NOMO-1 treated with dmso at 0.1 percent for 144 hours (cell line): ENCODE data around the gene PSME2.

Experiments used
- DNase-seq: peaks from one replicate; lab custom pipeline; 2025; ENCODE audit not compliant: unreplicated experiment; lab: John Stamatoyannopoulos, UW

The PSME2 gene

DNA sequence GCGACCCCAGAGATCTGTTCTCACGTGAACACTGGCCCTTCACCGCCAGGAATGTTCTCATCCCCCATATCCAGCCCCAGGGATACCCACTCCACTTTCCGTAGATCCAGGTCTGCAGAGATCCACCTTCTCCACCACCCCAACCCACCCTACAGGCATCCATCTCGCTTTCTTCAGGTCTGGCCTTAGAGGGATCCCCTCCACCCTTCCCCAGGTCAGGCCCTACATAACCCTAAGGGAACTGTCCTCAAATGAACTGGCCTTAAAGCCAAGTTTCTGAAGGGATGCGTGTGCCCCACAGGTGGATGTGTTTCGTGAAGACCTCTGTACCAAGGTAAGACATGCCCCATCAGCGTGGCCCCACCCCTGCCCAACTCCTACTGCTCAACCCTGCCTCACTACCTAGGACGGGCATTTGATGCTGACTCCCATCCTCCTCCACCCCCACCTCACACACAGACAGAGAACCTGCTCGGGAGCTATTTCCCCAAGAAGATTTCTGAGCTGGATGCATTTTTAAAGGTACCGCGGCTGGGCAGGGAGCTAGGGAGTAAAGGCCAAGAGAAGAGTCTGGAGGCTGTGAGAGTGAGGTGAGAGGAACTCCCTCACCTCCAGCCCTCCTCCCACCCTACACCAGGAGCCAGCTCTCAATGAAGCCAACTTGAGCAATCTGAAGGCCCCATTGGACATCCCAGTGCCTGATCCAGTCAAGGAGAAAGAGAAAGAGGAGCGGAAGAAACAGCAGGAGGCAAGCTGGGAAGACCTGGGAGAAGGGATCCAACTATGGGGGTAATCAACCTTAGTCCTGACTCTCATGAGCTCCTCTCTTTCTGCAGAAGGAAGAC, 9.5 kb downstream of the PSME2 start:
- no peak for DNase-seq

DNA sequence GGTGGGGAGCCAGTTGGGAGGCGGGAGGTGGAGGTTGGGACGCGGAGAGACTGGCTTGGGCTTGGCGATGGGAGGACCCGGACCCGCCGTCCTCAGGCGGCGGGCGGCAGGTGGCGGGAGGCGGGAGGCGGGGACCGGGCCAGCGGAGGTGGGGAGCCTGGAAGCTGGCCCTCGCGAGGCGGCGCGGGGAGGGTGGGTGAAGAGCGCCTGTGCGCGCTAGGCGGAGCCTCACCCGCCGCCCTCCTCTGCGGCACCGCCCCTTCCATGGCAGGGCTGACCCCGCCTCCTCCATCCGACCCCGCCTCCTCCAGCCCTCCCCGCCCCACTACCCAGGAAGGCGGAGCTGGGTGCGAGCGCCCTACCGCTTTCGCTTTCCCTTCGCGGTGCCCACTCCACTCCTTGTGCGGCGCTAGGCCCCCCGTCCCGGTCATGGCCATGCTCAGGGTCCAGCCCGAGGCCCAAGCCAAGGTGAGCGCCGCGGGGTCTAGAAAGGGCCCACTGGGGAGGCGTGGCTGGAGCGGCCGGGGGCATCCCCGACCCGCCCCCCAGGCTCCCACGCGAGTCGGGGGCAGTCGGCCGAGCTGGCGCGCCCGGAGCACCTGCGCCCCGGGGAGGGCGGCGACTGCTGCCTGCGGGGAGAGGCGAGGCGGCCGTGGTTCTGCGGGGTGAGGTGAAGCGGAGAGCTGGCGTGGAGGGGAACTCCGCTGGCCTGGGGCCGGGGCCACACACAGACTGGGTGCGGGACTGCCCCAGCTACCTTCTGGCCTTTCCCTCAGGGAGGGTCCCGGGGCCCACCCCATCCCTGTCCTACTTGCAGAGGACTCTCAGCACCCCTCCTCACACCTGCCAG, 10.4 kb downstream of the PSME2 start, which contains the start of gene PSME1:
TSS of gene PSME1 (plus strand) at position 361 of the 850 bp plus-strand sequence. CDS start at position 430, 69 bp downstream.
- peak; percentile 85 for DNase-seq

DNA sequence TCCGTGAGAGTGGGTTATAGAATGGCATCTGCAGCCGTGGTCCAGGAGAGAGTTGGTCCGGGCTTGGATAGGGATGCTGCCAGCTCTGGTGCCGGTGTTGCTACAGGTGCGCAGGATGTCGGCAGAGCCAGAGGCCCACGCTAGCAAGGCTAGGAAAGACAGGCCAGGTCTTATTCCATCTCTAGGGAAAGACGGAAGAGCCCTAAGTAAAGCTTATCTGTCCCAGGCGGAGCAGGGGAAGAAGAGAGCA, 10.9 kb downstream of the PSME2 start:
- DNase-seq: no peak

DNA sequence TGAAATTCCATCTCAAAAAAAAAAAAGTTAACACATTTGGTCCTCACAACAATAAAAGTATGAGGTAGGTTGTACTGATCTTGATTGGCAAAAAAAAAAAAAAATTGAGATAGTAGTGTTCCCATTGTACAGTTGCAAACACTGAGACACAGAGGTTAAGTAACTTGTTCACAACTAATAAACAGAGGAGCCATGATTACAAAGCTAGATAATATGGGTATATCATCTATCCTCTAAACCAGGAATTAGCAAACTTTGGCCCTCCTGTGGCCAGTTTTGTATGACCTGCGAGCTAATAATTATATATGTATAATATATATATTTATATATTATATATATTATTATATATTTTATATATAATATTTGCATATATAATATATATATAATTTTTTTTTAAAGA, 12.7 kb downstream of the PSME2 start:
- no peak for DNase-seq

DNA sequence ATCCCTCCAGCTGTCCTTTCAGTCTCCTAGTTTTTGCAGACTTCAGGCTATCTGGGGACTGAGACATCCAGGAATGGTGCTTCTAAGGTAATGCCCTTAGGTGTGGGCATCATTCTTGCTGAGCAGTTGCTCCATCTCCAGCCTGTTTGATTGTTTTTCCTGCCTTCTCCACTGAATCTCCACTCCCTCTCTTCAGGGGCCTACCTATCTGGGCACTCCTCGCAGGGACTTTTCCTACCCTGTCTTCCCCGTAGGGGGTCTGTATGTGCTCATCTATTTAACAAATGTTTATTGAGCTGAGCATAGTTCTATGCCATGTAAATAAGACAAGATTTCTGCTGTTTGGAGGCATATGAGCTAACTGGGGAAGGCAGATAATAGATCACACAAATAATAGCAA, 13.4 kb downstream of the PSME2 start:
- no peak for DNase-seq

DNA sequence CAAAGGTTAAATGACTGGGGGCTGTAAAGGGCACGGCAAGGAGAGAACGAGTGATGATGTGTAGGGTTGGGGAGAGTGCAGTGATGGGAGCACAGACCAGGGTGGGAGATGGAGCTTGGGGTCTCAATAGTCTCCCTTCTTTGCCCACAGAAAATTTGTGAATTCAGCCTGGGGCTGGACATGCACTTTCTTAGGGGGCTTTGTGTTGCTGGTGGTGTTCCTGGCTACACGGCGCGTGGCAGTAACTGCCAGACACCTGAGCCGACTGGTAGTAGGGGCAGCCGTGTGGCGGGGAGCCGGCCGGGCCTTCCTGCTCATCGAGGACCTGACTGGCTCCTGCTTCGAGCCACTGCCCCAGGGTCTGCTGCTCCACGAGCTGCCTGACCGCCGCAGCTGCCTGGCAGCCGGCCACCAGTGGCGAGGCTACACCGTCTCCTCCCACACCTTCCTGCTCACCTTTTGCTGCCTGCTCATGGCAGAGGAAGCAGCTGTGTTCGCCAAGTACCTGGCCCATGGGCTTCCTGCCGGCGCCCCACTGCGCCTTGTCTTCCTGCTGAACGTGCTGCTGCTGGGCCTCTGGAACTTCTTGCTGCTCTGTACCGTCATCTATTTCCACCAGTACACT, 14.2 kb downstream of the PSME2 start:
- no peak for DNase-seq

DNA sequence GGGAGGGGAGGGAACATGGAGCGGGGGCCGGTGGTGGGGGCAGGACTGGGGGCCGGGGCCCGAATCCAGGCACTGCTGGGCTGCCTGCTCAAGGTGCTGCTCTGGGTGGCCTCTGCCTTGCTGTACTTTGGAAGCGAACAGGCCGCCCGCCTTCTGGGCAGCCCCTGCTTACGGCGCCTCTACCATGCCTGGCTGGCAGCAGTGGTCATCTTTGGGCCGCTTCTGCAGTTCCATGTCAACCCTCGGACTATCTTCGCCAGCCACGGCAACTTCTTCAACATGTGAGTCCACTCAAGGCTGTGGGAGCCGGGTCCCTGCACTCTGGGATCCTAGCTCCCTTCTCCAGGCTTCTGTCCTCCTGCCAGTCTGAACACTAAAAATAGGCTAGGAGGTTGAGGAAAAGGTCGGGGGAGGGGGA, 14.9 kb downstream of the PSME2 start:
- no peak for DNase-seq

DNA sequence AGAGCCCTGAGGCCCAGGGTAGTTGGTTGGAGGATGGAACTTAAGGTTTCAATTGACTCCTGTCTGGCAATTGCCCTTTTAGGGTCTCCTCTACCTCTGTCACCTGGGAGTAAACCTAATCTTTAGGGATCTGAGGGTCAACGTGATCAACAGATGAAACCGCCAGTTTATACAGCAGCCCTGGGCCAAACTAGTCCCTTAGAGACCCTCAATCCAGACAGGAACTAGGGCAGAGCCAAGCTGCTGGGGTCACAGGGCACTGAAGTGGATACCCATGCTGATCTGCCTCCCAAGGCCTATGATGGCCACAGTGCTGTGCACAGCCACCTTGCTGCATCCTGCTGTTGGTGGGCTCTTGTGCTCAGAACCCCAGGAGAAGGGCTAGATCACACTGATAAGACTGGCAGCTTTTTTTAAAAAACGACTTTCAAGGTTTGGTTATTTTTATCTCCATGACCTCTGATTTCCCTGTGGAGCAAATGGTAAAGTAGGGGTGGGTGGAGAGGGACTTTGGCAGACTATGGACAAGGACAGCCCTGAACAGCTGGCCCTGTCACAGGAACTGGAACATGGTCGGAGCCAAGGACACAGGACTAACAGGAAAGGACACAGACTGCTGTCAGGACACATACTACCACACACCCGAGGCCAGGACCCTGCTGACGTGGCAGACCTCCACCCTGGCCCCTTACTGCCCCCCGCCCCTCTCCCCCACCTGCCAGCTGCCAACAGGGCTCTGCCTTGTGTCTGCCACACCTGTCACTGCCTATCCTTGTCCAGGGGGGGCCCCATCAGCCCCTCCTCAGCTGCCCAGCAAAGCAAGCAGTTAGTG, 15.5 kb downstream of the PSME2 start:
- DNase-seq: no peak

DNA sequence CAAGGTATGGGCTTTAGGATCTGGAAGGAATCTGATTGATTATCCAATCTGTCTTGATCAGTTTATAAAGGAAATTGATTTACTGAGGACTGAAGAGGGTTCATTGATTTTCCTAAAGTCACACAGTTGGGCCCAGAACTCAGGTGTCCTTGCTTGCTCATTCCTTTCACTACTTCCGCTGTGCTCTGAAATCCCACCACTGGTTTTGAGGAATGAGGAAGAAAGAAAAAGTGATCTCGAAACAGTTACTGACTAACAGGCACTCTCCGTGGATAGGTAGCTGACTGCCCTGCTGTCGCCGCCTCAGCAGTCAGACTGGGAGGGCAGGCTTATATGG, 16.1 kb downstream of the PSME2 start, which contains the start of gene FITM1:
TSS of gene FITM1 (plus strand) at position 280 of the 337 bp plus-strand sequence. CDS start 905 bp downstream, outside the sequence.
- peak; percentile 19 for DNase-seq

DNA sequence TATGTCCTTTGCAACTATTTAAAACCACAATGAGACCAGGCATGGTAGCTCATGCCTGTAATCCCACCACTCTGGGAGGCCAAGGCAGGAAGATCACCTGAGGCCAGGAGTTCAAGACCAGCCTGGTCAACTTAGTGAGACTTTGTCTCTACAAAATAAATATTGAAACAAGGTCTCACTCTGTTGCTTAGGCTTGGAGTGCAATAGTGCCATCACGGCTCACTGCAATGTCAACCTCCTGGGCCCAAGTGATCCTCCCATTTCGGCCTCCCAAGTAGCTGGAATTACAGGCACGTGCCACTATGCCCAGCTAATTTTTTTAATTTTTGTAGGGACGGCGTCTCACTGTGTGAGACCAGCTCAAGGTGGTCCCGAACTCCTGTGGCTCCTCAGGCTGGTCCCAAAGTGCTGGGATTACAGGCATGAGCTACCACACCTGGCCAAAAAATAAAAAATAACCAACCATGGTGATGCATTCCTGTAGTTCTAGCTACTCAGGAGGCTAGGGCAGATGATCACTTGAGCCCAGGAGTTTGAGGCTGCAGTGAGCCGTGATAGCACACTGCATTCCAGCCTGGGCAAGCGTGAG, 16.9 kb downstream of the PSME2 start:
- no peak for DNase-seq

DNA sequence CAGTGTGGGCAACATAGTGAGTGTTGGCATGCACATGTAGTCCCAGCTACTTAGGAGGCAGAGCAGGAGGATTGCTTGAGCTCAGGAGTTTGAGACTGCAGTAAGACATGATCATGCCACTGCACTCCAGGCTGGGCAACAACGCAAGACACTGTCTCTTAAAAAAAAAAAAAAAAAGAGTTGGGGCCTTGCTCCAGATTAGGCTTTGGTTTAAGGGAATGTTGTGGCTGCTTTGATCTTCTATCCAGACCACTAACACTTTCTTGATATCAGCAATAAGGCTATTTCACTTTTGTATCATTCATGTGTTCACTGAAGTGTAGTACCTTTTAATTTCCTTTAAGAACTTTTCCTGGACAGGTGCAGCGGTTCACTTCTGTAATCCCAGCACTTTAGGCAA, 18.7 kb downstream of the PSME2 start:
- DNase-seq: no peak

DNA sequence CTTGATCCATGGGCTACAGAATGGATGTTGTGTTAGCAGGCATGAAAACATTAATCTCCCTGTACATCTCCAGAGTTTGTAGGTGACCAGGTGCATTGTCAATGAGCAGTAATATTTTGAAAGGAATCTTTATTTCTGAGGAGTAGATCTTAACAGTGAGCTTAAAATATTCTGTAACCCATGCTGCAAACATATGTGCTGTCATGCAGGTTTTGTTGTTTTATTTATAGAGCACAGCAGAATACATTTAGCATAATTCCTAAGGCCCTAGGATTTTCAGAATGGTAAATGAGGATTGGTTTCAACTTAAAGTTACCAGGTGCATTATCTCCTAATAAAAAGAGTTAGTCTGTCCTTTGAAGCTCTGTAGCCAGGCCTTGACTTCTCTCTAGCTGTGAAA, 19.5 kb downstream of the PSME2 start:
- no peak for DNase-seq

DNA sequence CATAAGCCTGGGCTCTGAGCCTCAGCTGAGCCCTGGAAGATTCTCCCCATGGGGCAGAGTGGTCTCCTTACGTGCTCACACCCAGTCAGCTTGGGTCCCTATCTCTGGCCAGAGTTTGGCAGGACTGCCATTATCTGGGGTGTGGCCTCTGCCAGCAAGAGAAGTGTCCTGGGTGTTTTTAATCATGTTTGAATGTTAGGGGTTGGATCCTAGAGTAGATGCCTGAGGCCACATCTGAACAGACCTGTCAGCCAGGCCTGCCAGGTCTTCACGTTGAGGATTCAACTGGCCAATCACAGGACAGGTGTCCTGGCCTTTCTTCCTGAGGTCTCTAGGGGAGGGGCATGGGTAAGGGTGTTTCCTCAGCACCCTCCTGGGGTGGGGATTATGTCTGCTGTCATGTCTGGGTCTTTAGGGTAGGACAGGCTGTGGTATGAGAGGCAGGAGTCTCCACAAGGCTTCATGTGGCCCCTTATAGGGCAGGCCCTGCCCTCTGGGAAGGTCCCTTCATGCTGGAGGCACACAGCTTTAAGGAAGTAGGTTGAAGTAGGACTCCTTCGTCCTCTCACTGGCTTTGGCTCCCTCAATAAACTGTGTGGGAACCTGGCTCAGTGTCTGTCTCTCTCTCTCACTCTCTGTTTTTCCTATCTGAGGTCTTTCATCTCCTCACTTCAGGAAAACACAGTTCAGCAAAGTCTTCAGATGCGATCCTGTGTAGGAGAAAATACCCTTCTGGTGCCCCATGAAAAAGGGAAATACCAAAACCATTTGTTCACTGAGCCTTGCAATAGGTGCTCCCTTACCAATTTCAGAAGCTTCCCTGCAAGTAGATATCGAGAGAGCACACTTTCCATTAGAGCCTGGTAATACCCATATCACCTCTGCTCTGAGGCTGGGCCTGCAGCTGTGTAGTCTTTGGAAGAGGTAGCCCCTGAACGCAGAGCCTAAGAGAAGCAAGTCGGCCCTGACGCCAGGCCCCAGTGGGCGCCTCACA, 22.7 kb downstream of the PSME2 start:
- no peak for DNase-seq

DNA sequence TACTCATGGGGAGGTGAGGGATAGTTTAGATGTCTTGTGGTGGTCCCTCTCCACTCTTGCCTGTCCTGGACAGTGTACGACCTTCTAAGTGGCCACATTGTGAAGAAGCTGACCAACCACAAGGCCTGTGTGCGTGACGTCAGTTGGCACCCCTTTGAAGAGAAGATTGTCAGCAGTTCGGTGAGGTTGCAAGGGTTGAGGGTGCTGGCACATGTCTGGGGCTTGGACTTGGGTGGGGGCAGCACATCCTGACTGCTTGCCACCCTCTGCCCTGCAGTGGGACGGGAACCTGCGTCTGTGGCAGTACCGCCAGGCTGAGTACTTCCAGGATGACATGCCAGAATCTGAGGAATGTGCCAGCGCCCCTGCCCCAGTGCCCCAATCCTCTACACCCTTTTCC, 23.5 kb downstream of the PSME2 start:
- DNase-seq: no peak

DNA sequence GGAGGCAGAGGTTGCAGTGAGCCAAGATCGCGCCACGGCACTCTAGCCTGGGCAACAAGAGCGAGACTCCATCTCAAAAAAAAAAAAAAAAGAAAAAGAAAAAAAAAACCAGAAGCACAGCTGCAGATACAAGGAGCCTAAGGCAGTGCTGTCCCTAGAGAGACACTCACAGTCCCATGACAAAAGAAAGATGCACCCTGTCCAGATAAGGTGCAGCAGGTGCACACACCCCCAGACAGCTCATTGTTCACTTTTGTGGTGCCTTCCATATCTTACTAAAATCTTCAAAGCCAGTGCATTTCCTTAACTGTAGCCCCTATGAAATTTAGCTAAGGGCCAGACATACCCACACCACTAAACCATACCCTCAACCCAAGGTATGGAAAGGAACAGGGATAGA, 24.0 kb downstream of the PSME2 start:
- DNase-seq: no peak

DNA sequence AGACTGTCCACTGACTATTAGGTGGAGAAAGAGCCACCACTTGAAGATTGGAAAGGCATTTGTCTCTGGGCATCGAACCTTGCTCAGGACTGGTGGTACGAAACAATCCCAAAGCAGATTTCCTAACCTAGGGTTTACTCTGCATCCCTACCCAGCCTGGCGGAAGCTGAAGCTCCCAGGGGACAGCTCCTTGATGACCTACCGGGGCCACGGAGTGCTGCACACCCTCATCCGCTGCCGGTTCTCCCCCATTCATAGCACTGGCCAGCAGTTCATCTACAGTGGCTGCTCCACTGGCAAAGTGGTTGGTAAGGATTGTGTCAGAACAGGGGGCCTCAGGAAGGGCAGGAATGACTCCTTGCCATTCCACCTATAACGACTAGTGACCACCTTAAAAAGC, 25.2 kb downstream of the PSME2 start:
- no peak for DNase-seq

DNA sequence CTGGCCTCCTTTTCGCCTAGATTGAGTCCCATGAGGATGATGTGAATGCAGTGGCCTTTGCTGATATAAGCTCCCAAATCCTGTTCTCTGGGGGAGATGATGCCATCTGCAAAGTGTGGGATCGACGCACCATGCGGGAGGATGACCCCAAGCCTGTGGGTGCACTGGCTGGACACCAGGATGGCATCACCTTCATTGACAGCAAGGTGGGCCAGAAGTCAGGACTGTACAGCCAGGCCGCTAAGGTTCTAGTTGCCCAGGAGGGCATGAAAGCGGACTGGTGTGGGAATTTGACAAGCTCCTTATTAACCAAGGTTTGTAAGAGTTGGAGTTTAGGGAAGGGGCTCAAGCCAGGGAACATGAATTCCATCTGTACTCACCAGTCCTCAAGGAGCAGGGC, 26.7 kb downstream of the PSME2 start:
- no peak for DNase-seq

DNA sequence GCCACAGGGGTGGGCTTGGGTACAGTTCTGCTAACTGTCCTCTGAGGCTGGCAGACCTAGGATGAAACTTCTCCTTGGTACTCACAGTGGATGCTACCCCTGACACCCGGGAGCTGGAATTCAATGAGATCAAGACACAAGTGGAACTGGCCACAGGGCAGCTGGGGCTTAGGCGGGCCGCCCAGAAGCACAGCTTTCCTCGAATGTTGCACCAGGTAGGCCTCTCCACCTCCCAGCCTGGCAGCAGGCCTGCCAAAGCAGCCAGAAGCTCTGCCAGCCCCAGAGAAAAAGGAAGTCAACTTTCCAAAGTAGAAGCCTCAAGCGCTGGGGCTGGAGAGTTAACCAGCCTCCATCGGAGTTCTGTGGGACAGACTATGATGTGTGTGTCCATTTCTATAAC, 29.2 kb downstream of the PSME2 start:
- no peak for DNase-seq

DNA sequence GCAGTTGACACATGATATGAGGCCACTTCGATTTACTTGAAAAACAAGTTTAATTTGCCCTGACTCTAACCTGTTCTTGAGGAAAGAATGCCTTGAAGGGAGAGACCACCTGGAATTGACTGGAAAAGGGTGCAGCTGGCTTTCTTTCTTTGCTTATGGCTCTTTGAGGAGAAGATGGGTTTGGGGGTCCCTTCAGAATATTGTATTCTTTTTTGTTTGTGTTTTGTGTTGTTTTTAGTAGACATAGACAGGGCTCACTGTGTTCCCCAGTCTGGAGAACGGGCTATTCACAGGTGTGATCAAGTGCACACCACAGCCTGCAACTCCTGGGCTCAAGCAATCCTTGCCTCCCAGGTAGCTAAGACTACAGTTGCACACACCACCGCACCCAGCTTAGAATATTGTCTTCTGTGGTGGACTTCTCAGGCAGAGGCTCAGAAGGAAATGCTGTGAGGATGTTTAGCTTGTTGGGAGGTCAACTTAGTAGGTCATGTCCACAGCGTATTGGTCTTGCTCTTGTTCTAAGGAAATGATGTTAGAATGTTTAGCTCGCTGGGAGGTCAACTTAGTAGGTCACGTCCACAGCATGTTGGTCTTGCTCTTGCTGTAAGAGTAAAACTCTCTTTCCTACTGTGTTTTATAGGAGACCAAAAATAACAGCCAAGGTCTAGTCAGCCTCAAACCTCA, 30.1 kb downstream of the PSME2 start:
- DNase-seq: no peak
